KMS-11 (cell line): ENCODE data around the gene IER5L.

Experiments used
- H2AFZ ChIP-seq: fragments of 200-600 bp; sonication (generic); 2 replicates; pipeline ENCODE4 v1.6.1; 2016; ENCODE audit warnings: antibody characterized with exemption, mixed run types, low read depth
- H3K27ac ChIP-seq: fragments of 200-600 bp; sonication (generic); 2 replicates; pipeline ENCODE4 v1.6.1; 2016; ENCODE audit warnings: mild to moderate bottlenecking, mixed run types
- H3K27me3 ChIP-seq: fragments of 200-600 bp; sonication (generic); 2 replicates; pipeline ENCODE4 v1.6.1; 2017; ENCODE audit warnings: mild to moderate bottlenecking, low read depth, mixed run types, moderate library complexity; ENCODE audit not compliant: insufficient read depth
- H3K36me3 ChIP-seq: fragments of 200-600 bp; sonication (generic); 2 replicates; pipeline ENCODE4 v1.6.1; 2017; ENCODE audit warnings: mild to moderate bottlenecking, mixed run types; ENCODE audit not compliant: insufficient read depth
- H3K4me1 ChIP-seq: fragments of 200-600 bp; sonication (generic); 2 replicates; pipeline ENCODE4 v1.6.1; 2016; ENCODE audit warnings: mild to moderate bottlenecking, low read depth, mixed run types; ENCODE audit not compliant: poor library complexity, severe bottlenecking
- H3K4me2 ChIP-seq: fragments of 200-600 bp; sonication (generic); 2 replicates; pipeline ENCODE4 v1.7.0; 2016; ENCODE audit warnings: mild to moderate bottlenecking, mixed run types
- H3K4me3 ChIP-seq: fragments of 200-600 bp; sonication (generic); IDR thresholded peaks from 2 replicates; pipeline ENCODE4 v1.6.1; 2017; ENCODE audit warnings: low read depth, low read length, mixed read lengths; ENCODE audit not compliant: insufficient read depth
- H3K79me2 ChIP-seq: fragments of 200-600 bp; sonication (generic); 2 replicates; pipeline ENCODE4 v1.6.1; 2016; ENCODE audit warnings: low read depth, mixed run types; ENCODE audit not compliant: insufficient read depth
- H3K9ac ChIP-seq: fragments of 200-600 bp; sonication (generic); 2 replicates; pipeline ENCODE4 v1.6.1; 2016; ENCODE audit warnings: mild to moderate bottlenecking, mixed run types
- H4K20me1 ChIP-seq: fragments of 200-600 bp; sonication (generic); 2 replicates; pipeline ENCODE4 v1.6.1; 2016; ENCODE audit warnings: mild to moderate bottlenecking, mixed run types; ENCODE audit not compliant: insufficient read depth
- TF ChIP-seq, protein P1 (sequence below): fragments of 200-600 bp; sonication (generic); conservative IDR thresholded peaks from 2 replicates; pipeline ENCODE4 v1.6.1; 2017; ENCODE audit warnings: low read depth, mild to moderate bottlenecking, antibody characterized with exemption, low read length, moderate library complexity, mixed read lengths

IER5L gene

DNA sequence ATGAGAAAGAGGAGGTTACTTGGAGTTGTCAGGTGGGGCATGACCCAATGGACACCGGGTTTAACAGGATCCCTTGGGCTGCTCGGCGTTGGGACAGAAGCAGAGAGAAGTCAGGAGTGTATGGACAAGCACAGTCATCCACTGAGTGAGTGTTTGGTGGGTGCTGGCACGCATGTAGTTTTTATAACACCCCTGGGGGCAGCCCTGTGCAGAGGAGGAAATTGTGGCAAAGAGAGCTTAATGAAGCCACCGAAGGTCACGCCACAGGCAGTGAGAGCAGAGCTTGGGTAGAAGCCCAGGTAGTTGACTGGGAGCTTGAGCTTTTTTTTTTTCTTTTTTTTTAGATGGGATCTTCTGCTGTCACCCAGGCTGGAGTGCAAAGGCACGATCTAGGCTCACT lies 43.2 kb upstream of the IER5L start:
- H4K20me1 ChIP-seq = no peaks in the 10 kb centered on the region
- peak overlapping the region; percentile 81 for H3K27ac ChIP-seq
- TF ChIP-seq, protein P1, sequence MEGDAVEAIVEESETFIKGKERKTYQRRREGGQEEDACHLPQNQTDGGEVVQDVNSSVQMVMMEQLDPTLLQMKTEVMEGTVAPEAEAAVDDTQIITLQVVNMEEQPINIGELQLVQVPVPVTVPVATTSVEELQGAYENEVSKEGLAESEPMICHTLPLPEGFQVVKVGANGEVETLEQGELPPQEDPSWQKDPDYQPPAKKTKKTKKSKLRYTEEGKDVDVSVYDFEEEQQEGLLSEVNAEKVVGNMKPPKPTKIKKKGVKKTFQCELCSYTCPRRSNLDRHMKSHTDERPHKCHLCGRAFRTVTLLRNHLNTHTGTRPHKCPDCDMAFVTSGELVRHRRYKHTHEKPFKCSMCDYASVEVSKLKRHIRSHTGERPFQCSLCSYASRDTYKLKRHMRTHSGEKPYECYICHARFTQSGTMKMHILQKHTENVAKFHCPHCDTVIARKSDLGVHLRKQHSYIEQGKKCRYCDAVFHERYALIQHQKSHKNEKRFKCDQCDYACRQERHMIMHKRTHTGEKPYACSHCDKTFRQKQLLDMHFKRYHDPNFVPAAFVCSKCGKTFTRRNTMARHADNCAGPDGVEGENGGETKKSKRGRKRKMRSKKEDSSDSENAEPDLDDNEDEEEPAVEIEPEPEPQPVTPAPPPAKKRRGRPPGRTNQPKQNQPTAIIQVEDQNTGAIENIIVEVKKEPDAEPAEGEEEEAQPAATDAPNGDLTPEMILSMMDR = no peak
- peak overlapping the region; percentile 98 for H3K4me2 ChIP-seq
- peak overlapping the region; percentile 55 for H2AFZ ChIP-seq
- no peaks in the 10 kb centered on the region for H3K36me3 ChIP-seq
- H3K9ac ChIP-seq = peak overlapping the region; percentile 52
- H3K79me2 ChIP-seq = no peaks in the 10 kb centered on the region
- H3K4me1 ChIP-seq = peaks cover 37% of the 10 kb centered on the region
- no peak overlapping the region for H3K4me3 ChIP-seq
- no peaks in the 10 kb centered on the region for H3K27me3 ChIP-seq

DNA sequence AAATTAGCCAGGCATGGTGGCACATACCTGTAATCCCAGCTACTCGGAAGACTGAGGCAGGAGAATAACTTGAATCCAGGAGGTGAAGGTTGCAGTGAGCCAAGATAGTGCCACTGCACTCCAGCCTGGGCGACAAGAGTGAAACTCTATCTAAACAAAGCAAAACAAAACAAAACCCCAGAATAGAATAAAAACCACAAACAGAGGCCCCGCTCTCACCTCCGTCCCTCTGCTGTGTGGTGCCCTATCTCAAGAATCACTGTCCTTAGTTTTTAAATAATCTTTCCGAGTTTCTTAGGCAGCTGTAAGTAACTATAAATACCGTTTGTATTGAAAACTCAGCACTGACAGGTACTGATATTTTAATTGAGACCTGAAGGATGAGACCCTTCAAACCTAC lies 42.7 kb upstream of the IER5L start:
- TF ChIP-seq, protein P1 = no peak
- H3K9ac ChIP-seq = peak overlapping the region; percentile 52
- H3K4me2 ChIP-seq = peak overlapping the region; percentile 98
- H4K20me1 ChIP-seq = no peaks in the 10 kb centered on the region
- H3K27ac ChIP-seq = peak overlapping the region; percentile 81
- no peaks in the 10 kb centered on the region for H3K27me3 ChIP-seq
- no peaks in the 10 kb centered on the region for H3K79me2 ChIP-seq
- H2AFZ ChIP-seq = peak overlapping the region; percentile 55
- H3K4me3 ChIP-seq = no peak overlapping the region
- H3K36me3 ChIP-seq = no peaks in the 10 kb centered on the region
- H3K4me1 ChIP-seq = peaks cover 37% of the 10 kb centered on the region

DNA sequence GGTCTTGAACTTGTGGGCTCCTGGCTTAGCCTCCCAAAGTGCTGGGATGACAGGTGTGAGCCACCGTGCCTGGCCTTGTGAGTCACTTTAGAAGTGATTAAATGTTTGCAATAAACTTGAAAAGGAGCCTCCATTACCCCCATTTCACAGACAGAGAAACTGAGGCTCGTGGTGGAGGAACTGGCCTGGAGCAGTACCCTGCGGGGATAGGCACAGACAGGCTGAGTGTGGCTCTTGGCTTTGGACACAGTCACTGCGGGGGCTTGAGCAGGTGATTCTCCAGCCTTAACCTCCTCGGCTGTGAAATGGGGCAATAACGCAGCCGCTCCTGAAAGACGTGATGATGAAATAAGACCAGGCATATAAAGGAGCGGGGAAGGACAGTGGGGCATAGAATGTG lies 40.9 kb upstream of the IER5L start:
- Histone ChIP-seq H3K4me1 (peaks cover 37% of the 10 kb centered on the region), H3K27me3 (no peaks in the 10 kb centered on the region), H3K27ac (no peak overlapping the region), H3K9ac (no peak overlapping the region), H3K79me2 (no peaks in the 10 kb centered on the region), H4K20me1 (no peaks in the 10 kb centered on the region), H2AFZ (no peak overlapping the region), H3K36me3 (no peaks in the 10 kb centered on the region), H3K4me3 (no peak overlapping the region), H3K4me2 (no peak overlapping the region)
- TF ChIP-seq, protein P1 = no peak

DNA sequence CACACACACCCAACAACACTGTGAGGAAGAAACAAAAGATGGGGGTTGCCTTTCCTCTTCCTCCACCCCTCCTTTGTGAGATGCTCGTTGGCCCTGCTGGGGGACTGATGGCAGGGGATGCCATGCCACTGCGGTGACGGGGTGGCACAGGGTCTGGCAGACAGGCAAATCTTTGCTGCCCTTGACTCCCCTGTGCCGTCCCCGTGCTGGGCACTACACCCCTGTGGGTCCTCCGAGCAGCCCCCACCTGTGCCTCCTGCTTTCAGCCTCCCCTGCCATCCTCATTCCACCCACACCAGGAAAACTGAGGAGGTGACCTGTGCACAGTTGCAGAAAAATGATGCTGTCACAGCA lies 40.2 kb upstream of the IER5L start:
- Histone ChIP-seq H3K27ac (no peak overlapping the region), H3K9ac (no peak overlapping the region), H3K4me2 (no peak overlapping the region)

More for the DNA sequence above, 40.2 kb upstream of the IER5L start:
- TF ChIP-seq, protein P1 = no peak
- Histone ChIP-seq H3K36me3 (no peaks in the 10 kb centered on the region), H3K79me2 (no peaks in the 10 kb centered on the region), H4K20me1 (no peaks in the 10 kb centered on the region), H3K4me3 (no peak overlapping the region), H3K4me1 (peaks cover 37% of the 10 kb centered on the region), H3K27me3 (no peaks in the 10 kb centered on the region), H2AFZ (no peak overlapping the region)
